Measurements from ENCODE around the gene KDM4C.

GRCh38 chr9:7125231-7125630 is 367.5 kb downstream of the KDM4C start:
- TF ChIP-seq CTCF (IDR thresholded peaks at IDR 0.05; ENCODE audit: low read length) (no peak), EZH2 (IDR thresholded peaks at IDR 0.05; ENCODE audit: borderline replicate concordance, low read length) (no peak)
